NB4 (cell line): ENCODE measurements around the gene DOC2B.

Experiments used
- CTCF ChIP-seq: IDR thresholded peaks from one replicate; pipeline ENCODE4 v1.5.1; 2012; ENCODE audit warnings: low read depth, low read length
- POLR2A ChIP-seq: IDR thresholded peaks from 2 replicates; pipeline ENCODE4 v1.6.1; 2011; ENCODE audit warnings: mild to moderate bottlenecking; ENCODE audit not compliant: insufficient read length; ENCODE audit errors: extremely low read depth

GRCh38 chr17:144936-145670, 36.3 kb downstream of the DOC2B start:
- TF ChIP-seq CTCF (no peak), POLR2A (no peak)
